Keratinocyte (primary cell): ENCODE data around the gene TBC1D16. TPM values are rescaled to one million over a fixed set of nuclear protein-coding genes. Genes with fewer than 3 reads are reported as not detected.

ENCODE experiments used
- DNase-seq: peaks from one replicate; pipeline ENCODE4 v3.0.0-alpha.2; 2011; ENCODE audit warnings: low read depth, missing footprints, low spot score
- FAIRE-seq: peaks from 2 replicates; lab custom pipeline; 2011; peaks lifted over from hg19 to GRCh38; lab: Jason Lieb, UNC
- H2AFZ ChIP-seq: 2 replicates; pipeline ENCODE4 v1.6.0; 2012; ENCODE audit warnings: low read length, control low read depth, inconsistent platforms; ENCODE audit not compliant: control insufficient read depth
- H3K27ac ChIP-seq: 2 replicates; pipeline ENCODE4 v1.5.1; 2011; ENCODE audit warnings: low read length; ENCODE audit not compliant: control insufficient read depth, insufficient read depth
- H3K27me3 ChIP-seq: 3 replicates; pipeline ENCODE4 v1.6.0; 2011; ENCODE audit warnings: low read length; ENCODE audit not compliant: control insufficient read depth, insufficient read depth; ENCODE audit errors: extremely low read depth
- H3K36me3 ChIP-seq, 2 experiments: 2 replicates in 1 of 2; 3 replicates in 1 of 2; pipeline ENCODE4 v1.5.1; 2011; ENCODE audit warnings: low read length in 2 of 2, mild to moderate bottlenecking in 1 of 2; ENCODE audit not compliant: control insufficient read depth in 2 of 2, insufficient read depth in 2 of 2; ENCODE audit errors: extremely low read depth in 1 of 2
- H3K4me1 ChIP-seq: 3 replicates; pipeline ENCODE4 v1.5.1; 2011; ENCODE audit warnings: low read length; ENCODE audit not compliant: control insufficient read depth, insufficient read depth; ENCODE audit errors: extremely low read depth
- H3K4me2 ChIP-seq: 3 replicates; pipeline ENCODE4 v1.6.0; 2011; ENCODE audit warnings: low read depth, low read length; ENCODE audit not compliant: control insufficient read depth, insufficient read depth; ENCODE audit errors: extremely low read depth
- H3K4me3 ChIP-seq, 3 experiments: fragments of 200-600 bp in 1 of 3; sonication (generic) in 1 of 3; 2 replicates in 2 of 3; 3 replicates in 1 of 3; pipeline ENCODE4 v1.5.1; 2011 to 2016; ENCODE audit warnings: low read length in 3 of 3, mild to moderate bottlenecking in 3 of 3, control low read depth in 2 of 3, inconsistent platforms in 1 of 3, low read depth in 1 of 3, mixed read lengths in 1 of 3, mixed run types in 1 of 3, moderate library complexity in 1 of 3; ENCODE audit not compliant: control insufficient read depth in 2 of 3, insufficient read depth in 2 of 3; ENCODE audit errors: extremely low read depth in 1 of 3
- H3K79me2 ChIP-seq: 2 replicates; pipeline ENCODE4 v1.6.0; 2012; ENCODE audit warnings: low read length; ENCODE audit not compliant: control insufficient read depth, insufficient read depth
- H3K9ac ChIP-seq: 3 replicates; pipeline ENCODE4 v1.6.0; 2011; ENCODE audit warnings: low read length; ENCODE audit not compliant: control insufficient read depth, insufficient read depth; ENCODE audit errors: extremely low read depth
- H3K9me1 ChIP-seq: 3 replicates; pipeline ENCODE4 v1.6.0; 2011; ENCODE audit warnings: low read length; ENCODE audit not compliant: control insufficient read depth, insufficient read depth; ENCODE audit errors: extremely low read depth
- H3K9me3 ChIP-seq: 2 replicates; pipeline ENCODE4 v1.5.1; 2012; ENCODE audit warnings: low read depth, low read length; ENCODE audit not compliant: control insufficient read depth
- H4K20me1 ChIP-seq: 3 replicates; pipeline ENCODE4 v1.6.0; 2011; ENCODE audit warnings: low read length; ENCODE audit not compliant: control insufficient read depth, insufficient read depth; ENCODE audit errors: extremely low read depth
- CTCF ChIP-seq, 3 experiments: IDR thresholded peaks in 1 of 3; conservative IDR thresholded peaks in 1 of 3; optimal IDR thresholded peaks in 1 of 3; 2 replicates in 2 of 3; 3 replicates in 1 of 3; pipeline versions ENCODE3 to v1.5.1; 2011; ENCODE audit warnings: low read length in 3 of 3, mild to moderate bottlenecking in 3 of 3, moderate library complexity in 2 of 3, control low read depth in 1 of 3, inconsistent platforms in 1 of 3; ENCODE audit not compliant: insufficient read depth in 2 of 3; ENCODE audit errors: extremely low read depth in 1 of 3
- EZH2 ChIP-seq: IDR thresholded peaks from one replicate; pipeline ENCODE4 v1.6.1; 2012; ENCODE audit warnings: inconsistent platforms, mild to moderate bottlenecking, low read length, moderate library complexity
- dilution Hi-C: fragments of 300-500 bp; cut with MboI; formaldehyde crosslinking; loops from one replicate; pipeline ENCODE4 v1.7.0; 2020; ENCODE audit warnings: low sequenced_read_pairs; ENCODE audit not compliant: extremely low pct_ligation_motif_present
- polyA plus RNA-seq, 5 experiments: library from polyadenylated mRNA; depleted of rRNA in 3 of 5; stranded (reverse) in 3 of 5; stranded (forward) in 1 of 5; unstranded in 1 of 5; fragments of >200 nt; gene quantifications; 1 replicate in 1 of 5; 2 replicates in 3 of 5; 3 replicates in 1 of 5; pipeline versions ENCODE4 v1.2.1 to v1.2.3, GENCODE V29; 2011 to 2012; ENCODE audit warnings: missing spikeins in 2 of 5, low read depth in 1 of 5, low replicate concordance in 1 of 5

TBC1D16 gene
- polyA plus RNA-seq, 1 donor (not counting 4 experiments of a cell fraction or from before 2014, with no cell fraction given): 8.6 TPM

DNA sequence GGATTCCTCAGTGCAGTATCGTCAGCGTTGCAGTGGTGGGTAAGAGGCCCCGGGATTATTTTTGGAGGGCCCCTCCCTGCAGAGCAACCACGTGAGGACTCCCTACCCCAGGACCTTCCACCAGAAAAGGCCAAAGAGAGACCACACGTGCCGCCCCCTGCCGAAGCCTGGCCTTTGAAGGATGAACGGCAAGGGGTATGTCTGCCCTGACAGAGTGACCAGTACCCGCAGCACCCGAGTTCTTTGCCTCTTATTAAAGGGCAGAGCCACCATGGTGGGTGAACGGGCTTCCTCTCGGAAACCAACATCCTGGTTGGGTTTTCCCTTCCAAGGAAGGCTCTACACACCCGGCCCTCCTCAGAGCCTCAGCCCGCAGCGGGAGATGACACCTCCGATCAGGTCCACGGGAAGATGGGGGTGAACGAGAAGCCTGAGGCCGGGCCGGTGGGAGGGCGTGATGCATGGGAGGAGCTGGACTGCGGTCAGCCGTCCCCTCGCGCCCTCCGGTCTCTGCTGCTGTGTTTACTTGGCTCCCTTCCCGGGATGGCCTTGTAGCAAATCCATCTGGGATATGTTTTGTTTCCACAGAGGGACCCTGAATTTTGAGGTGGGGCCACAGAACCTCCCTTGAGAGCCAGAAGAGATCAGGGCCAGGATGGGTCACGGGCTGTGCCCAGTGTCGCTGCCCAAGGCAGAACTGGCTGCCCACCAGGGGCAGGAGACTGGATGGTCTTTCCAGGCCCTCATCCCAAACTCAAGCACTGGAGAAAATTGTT, 49.1 kb downstream of the TBC1D16 start:
- peaks cover 2% of the 10 kb centered on the region for H4K20me1 ChIP-seq
- H3K4me2 ChIP-seq: no peak overlapping the region
- no peaks in the 10 kb centered on the region for H3K9me3 ChIP-seq
- H3K9ac ChIP-seq: no peak overlapping the region
- H3K27me3 ChIP-seq: no peaks in the 10 kb centered on the region
- no peak overlapping the region for H3K27ac ChIP-seq
- no peaks in the 10 kb centered on the region for H3K79me2 ChIP-seq
- H3K9me1 ChIP-seq: no peaks in the 10 kb centered on the region
- no peak for FAIRE-seq
- TF ChIP-seq CTCF (optimal IDR thresholded peaks at IDR 0.05 in 1 of 3, IDR thresholded peaks at IDR 0.05 in 1 of 3, conservative IDR thresholded peaks at IDR 0.05 in 1 of 3; ENCODE audit: extremely low read depth in 1 of 3, insufficient read depth in 2 of 3, low read length in 3 of 3) (no peak), EZH2 (no peak)
- no peak for DNase-seq
- H2AFZ ChIP-seq: no peak overlapping the region
- H3K36me3 ChIP-seq: no peaks in the 10 kb centered on the region
- no peak overlapping the region for H3K4me3 ChIP-seq
- dilution Hi-C loops: no loop called here
- no peaks in the 10 kb centered on the region for H3K4me1 ChIP-seq

DNA sequence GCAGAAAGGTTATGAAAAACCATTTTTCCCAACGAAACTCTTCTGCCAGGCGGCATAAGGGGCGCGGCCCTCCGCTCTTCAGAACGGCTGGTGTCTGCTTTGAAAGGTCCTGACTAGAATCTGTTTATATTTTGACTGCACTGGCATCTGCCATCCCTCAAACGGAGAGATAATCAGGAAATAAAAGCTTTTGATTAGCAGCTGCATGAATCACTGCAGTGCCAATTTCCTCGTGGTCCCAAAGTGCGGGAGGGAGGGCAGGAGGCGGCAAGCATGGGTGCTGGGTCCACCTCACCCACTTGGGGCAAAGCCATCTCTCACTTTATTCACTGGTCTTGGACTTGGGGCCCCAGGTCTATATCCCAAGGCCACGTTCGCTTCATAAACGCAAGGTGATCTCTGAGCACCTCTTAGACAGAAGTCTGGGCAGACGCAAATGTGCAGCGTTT, 49.7 kb downstream of the TBC1D16 start:
- H3K27me3 ChIP-seq: no peaks in the 10 kb centered on the region
- peaks cover 2% of the 10 kb centered on the region for H4K20me1 ChIP-seq
- no peaks in the 10 kb centered on the region for H3K36me3 ChIP-seq
- TF ChIP-seq CTCF (optimal IDR thresholded peaks at IDR 0.05 in 1 of 3, IDR thresholded peaks at IDR 0.05 in 1 of 3, conservative IDR thresholded peaks at IDR 0.05 in 1 of 3; ENCODE audit: extremely low read depth in 1 of 3, insufficient read depth in 2 of 3, low read length in 3 of 3) (no peak), EZH2 (no peak)
- H3K9me3 ChIP-seq: no peaks in the 10 kb centered on the region
- no peak overlapping the region for H2AFZ ChIP-seq
- no peaks in the 10 kb centered on the region for H3K9me1 ChIP-seq
- H3K4me1 ChIP-seq: no peaks in the 10 kb centered on the region
- dilution Hi-C loops: no loop called here
- DNase-seq (no peak), FAIRE-seq (no peak)
- no peak overlapping the region for H3K27ac ChIP-seq
- no peaks in the 10 kb centered on the region for H3K79me2 ChIP-seq
- no peak overlapping the region for H3K4me2 ChIP-seq
- H3K9ac ChIP-seq: no peak overlapping the region
- no peak overlapping the region for H3K4me3 ChIP-seq
